Measurements from ENCODE around the gene OR5AS1.

- no peak for TF ChIP-seq SUZ12 (IDR thresholded peaks at IDR 0.05; ENCODE audit: extremely low read depth, insufficient read depth, insufficient read length)
- TF ChIP-seq YY1 (IDR thresholded peaks at IDR 0.05; ENCODE audit: insufficient read depth, insufficient read length): no peak
- no peak for TF ChIP-seq ZNF274 (IDR thresholded peaks at IDR 0.05; ENCODE audit: low read depth, low read length)
These were observed at the start of gene OR5AS1 for GRCh38 chr11:56027354-56027753.

Data from NT2/D1 (cell line).